Breast epithelium (tissue), 3 donors: ENCODE measurements around the gene TMEM212.

Experiments
- CTCF ChIP-seq, 3 donors: fragments of 450-650 bp; IDR thresholded peaks; one replicate each; pipeline ENCODE4 v1.5.1; 2016 to 2017; ENCODE audit warnings: antibody characterized with exemption in 3 of 3, mild to moderate bottlenecking in 3 of 3, moderate library complexity in 3 of 3
- POLR2A ChIP-seq: fragments of 450-650 bp; IDR thresholded peaks from one replicate; pipeline ENCODE4 v1.6.1; 2016; ENCODE audit warnings: antibody characterized with exemption, mild to moderate bottlenecking, moderate library complexity

GRCh38 chr3:171797265-171797679 lies 45.9 kb upstream of the TMEM212 start:
- TF ChIP-seq CTCF (IDR thresholded peaks at IDR 0.05) (no peak), POLR2A (no peak)
